Hepatocyte (in vitro differentiated cells): ENCODE results near the gene MFN2. TPM values are rescaled to one million over a fixed set of nuclear protein-coding genes. Genes with fewer than 3 reads are reported as not detected.

Experiments
- DNase-seq: peaks from one replicate; pipeline ENCODE4 v3.0.0-alpha.2; 2016; ENCODE audit warnings: low spot score
- H2AFZ ChIP-seq: fragments of 200-600 bp; sonication (generic); 2 replicates; pipeline ENCODE4 v1.6.0; 2016; ENCODE audit warnings: antibody characterized with exemption, mild to moderate bottlenecking
- H3K27ac ChIP-seq: fragments of 200-600 bp; sonication (generic); 2 replicates; pipeline ENCODE4 v1.5.1; 2016; ENCODE audit warnings: mild to moderate bottlenecking
- H3K27me3 ChIP-seq: fragments of 200-600 bp; sonication (generic); 2 replicates; pipeline ENCODE4 v1.6.1; 2016
- H3K36me3 ChIP-seq: fragments of 200-600 bp; sonication (generic); replicated peaks from 2 replicates; pipeline ENCODE4 v1.5.1; 2016; ENCODE audit warnings: low read depth; ENCODE audit not compliant: insufficient read depth
- H3K4me1 ChIP-seq: fragments of 200-600 bp; sonication (generic); 2 replicates; pipeline ENCODE4 v1.5.1; 2016; ENCODE audit warnings: mild to moderate bottlenecking, moderate library complexity; ENCODE audit not compliant: insufficient read depth
- H3K4me2 ChIP-seq: fragments of 200-600 bp; sonication (generic); 2 replicates; pipeline ENCODE4 v1.6.0; 2016
- H3K4me3 ChIP-seq: fragments of 200-600 bp; sonication (generic); 2 replicates; pipeline ENCODE4 v1.5.1; 2016; ENCODE audit warnings: mild to moderate bottlenecking
- H3K79me2 ChIP-seq: fragments of 200-600 bp; sonication (generic); 2 replicates; pipeline ENCODE4 v1.6.0; 2017; ENCODE audit warnings: mild to moderate bottlenecking
- H3K9me2 ChIP-seq: fragments of 200-600 bp; sonication (generic); replicated peaks from 2 replicates; pipeline ENCODE4 v1.6.0; 2017; ENCODE audit warnings: mild to moderate bottlenecking; ENCODE audit not compliant: insufficient read depth
- H3K9me3 ChIP-seq: fragments of 200-600 bp; sonication (generic); 2 replicates; pipeline ENCODE4 v1.5.1; 2016; ENCODE audit warnings: low read depth, mild to moderate bottlenecking
- H4K20me1 ChIP-seq: fragments of 200-600 bp; sonication (generic); 2 replicates; pipeline ENCODE4 v1.6.0; 2016; ENCODE audit warnings: mild to moderate bottlenecking; ENCODE audit not compliant: insufficient read depth, poor library complexity, severe bottlenecking
- CTCF ChIP-seq: fragments of 200-600 bp; sonication (generic); IDR thresholded peaks from 2 replicates; pipeline ENCODE4 v1.5.1; 2016; ENCODE audit warnings: antibody characterized with exemption, mild to moderate bottlenecking; ENCODE audit not compliant: poor library complexity
- EZH2 ChIP-seq: fragments of 200-600 bp; sonication (generic); IDR thresholded peaks from 2 replicates; pipeline ENCODE4 v1.6.1; 2016; ENCODE audit warnings: antibody characterized with exemption, mild to moderate bottlenecking, borderline replicate concordance
- EZH2phosphoT487 ChIP-seq: fragments of 200-600 bp; sonication (generic); IDR thresholded peaks from one replicate; pipeline ENCODE4 v1.6.1; 2018; ENCODE audit warnings: antibody characterized with exemption, mild to moderate bottlenecking, low read depth, moderate library complexity; ENCODE audit not compliant: unreplicated experiment, severe bottlenecking
- WGBS: methylation state at CpG from one replicate; pipeline ENCODE4 v1.1.6; 2016; ENCODE audit warnings: low lambda C conversion rate; ENCODE audit errors: missing lambda C conversion rate; 5-methylcytosine and 5-hydroxymethylcytosine counted together
- polyA plus RNA-seq: library from polyadenylated mRNA; unstranded; fragments of >200 nt; fragmentation: Nextera tagmentation; extraction: Ambion mirVana; gene quantifications from 2 replicates; pipeline ENCODE4 v1.2.1, GENCODE V29; 2016
- total RNA-seq: library from RNA; depleted of rRNA; stranded (reverse); fragments of >200 nt; gene quantifications from 2 replicates; pipeline ENCODE4 v1.2.3, GENCODE V29; 2014

Gene MFN2
- total and polyA plus RNA-seq, 2 experiments from 2014 or later, result 43.1 to 54.3 TPM

GRCh38 chr1:12021616-12022015, 41.4 kb downstream of the MFN2 start:
- Histone ChIP-seq H3K9me3 (no peaks in the 10 kb centered on the region), H3K27me3 (no peaks in the 10 kb centered on the region), H3K4me1 (peaks cover 7% of the 10 kb centered on the region), H3K4me2 (no peak overlapping the region), H4K20me1 (no peaks in the 10 kb centered on the region), H3K79me2 (peaks cover 17% of the 10 kb centered on the region), H2AFZ (no peak overlapping the region), H3K4me3 (no peak overlapping the region), H3K27ac (no peak overlapping the region), H3K9me2 (no peaks in the 10 kb centered on the region), H3K36me3 (no peaks in the 10 kb centered on the region)
- DNase-seq, result no peak
- WGBS, result 95% methylated on average over 9 of the region's 9 CpGs
- TF ChIP-seq EZH2phosphoT487 (no peak), CTCF (no peak), EZH2 (no peak)

- Histone ChIP-seq H3K9me3 (no peaks in the 10 kb centered on the region), H3K9me2 (no peaks in the 10 kb centered on the region), H3K4me1 (peaks cover 7% of the 10 kb centered on the region), H3K27ac (no peak overlapping the region), H3K36me3 (no peaks in the 10 kb centered on the region), H3K27me3 (no peaks in the 10 kb centered on the region), H3K79me2 (peaks cover 17% of the 10 kb centered on the region), H3K4me3 (no peak overlapping the region), H2AFZ (no peak overlapping the region), H4K20me1 (no peaks in the 10 kb centered on the region), H3K4me2 (no peak overlapping the region)
- WGBS, result 100% methylated on average over 13 of the region's 14 CpGs
- TF ChIP-seq EZH2phosphoT487, result no peak
- DNase-seq, result no peak
Observed at GRCh38 chr1:12022036-12022435, 41.8 kb downstream of the MFN2 start.

- no peak for TF ChIP-seq EZH2phosphoT487
- TF ChIP-seq EZH2, result no peak
- TF ChIP-seq CTCF, result no peak
- Histone ChIP-seq H3K4me1 (no peaks in the 10 kb centered on the region), H2AFZ (no peak overlapping the region), H3K4me3 (no peak overlapping the region), H3K36me3 (no peaks in the 10 kb centered on the region), H3K79me2 (no peaks in the 10 kb centered on the region), H3K9me2 (no peaks in the 10 kb centered on the region), H3K9me3 (no peaks in the 10 kb centered on the region), H3K27ac (no peak overlapping the region), H4K20me1 (no peaks in the 10 kb centered on the region), H3K4me2 (no peak overlapping the region), H3K27me3 (no peaks in the 10 kb centered on the region)
- WGBS, result 93% methylated on average over 10 of the region's 10 CpGs
- DNase-seq, result no peak
Observed at GRCh38 chr1:12026586-12026985, 46.3 kb downstream of the MFN2 start.

GRCh38 chr1:12028248-12028647, 48.0 kb downstream of the MFN2 start:
- TF ChIP-seq EZH2 (no peak), CTCF (no peak), EZH2phosphoT487 (no peak)
- Histone ChIP-seq H3K4me1 (no peaks in the 10 kb centered on the region), H3K27ac (no peak overlapping the region), H4K20me1 (no peaks in the 10 kb centered on the region), H3K9me2 (no peaks in the 10 kb centered on the region), H2AFZ (no peak overlapping the region), H3K79me2 (no peaks in the 10 kb centered on the region), H3K4me3 (no peak overlapping the region), H3K27me3 (no peaks in the 10 kb centered on the region), H3K4me2 (no peak overlapping the region), H3K9me3 (no peaks in the 10 kb centered on the region), H3K36me3 (no peaks in the 10 kb centered on the region)
- WGBS, result 96% methylated on average over 8 of the region's 8 CpGs
- no peak for DNase-seq
